Erythroblast (primary cell): ENCODE data around the gene STARD10.

Experiments used
- GATA1 ChIP-seq: IDR thresholded peaks from 2 replicates; pipeline ENCODE4 v1.6.1; 2011; ENCODE audit warnings: low read depth, mild to moderate bottlenecking, control low read depth, low read length, moderate library complexity
- POLR2A ChIP-seq: IDR thresholded peaks from 2 replicates; pipeline ENCODE4 v1.6.1; 2011; ENCODE audit warnings: mild to moderate bottlenecking, low read length

GRCh38 chr11:72833811-72834493 lies 40.1 kb upstream of the STARD10 start:
- TF ChIP-seq GATA1 = no peak
- TF ChIP-seq POLR2A = no peak
